Measurements from ENCODE around the gene GALNT18.

GALNT18 gene

GRCh38 chr11:11411401-11411985, 210.3 kb downstream of the GALNT18 start:
- no peak for DNase-seq (ENCODE audit: low read depth, low spot score)

- DNase-seq (ENCODE audit: low read depth, low spot score): no peak
Measured at GRCh38 chr11:11409901-11410300, 211.9 kb downstream of the GALNT18 start.

- DNase-seq (ENCODE audit: low read depth, low spot score): no peak
Measured at GRCh38 chr11:11409224-11409623, 212.6 kb downstream of the GALNT18 start.

- DNase-seq (ENCODE audit: low read depth, low spot score): no peak
Measured at GRCh38 chr11:11408436-11409221, 213.2 kb downstream of the GALNT18 start.

GRCh38 chr11:11407763-11408084, 214.1 kb downstream of the GALNT18 start:
- no peak for DNase-seq (ENCODE audit: low read depth, low spot score)

GRCh38 chr11:11407065-11407762, 214.6 kb downstream of the GALNT18 start:
- DNase-seq (ENCODE audit: low read depth, low spot score): no peak

- no peak for DNase-seq (ENCODE audit: low read depth, low spot score)
Measured at GRCh38 chr11:11406652-11407051, 215.2 kb downstream of the GALNT18 start.

GRCh38 chr11:11403763-11404725, 217.8 kb downstream of the GALNT18 start:
- DNase-seq (ENCODE audit: low read depth, low spot score): peak; percentile 94

GRCh38 chr11:11401960-11402535, 219.8 kb downstream of the GALNT18 start:
- no peak for DNase-seq (ENCODE audit: low read depth, low spot score)

GRCh38 chr11:11400635-11401232, 221.1 kb downstream of the GALNT18 start:
- DNase-seq (ENCODE audit: low read depth, low spot score): no peak

- no peak for DNase-seq (ENCODE audit: low read depth, low spot score)
Measured at GRCh38 chr11:11400121-11400520, 221.7 kb downstream of the GALNT18 start.

- DNase-seq (ENCODE audit: low read depth, low spot score): no peak
Measured at GRCh38 chr11:11397781-11398180, 224.0 kb downstream of the GALNT18 start.

GRCh38 chr11:11397036-11397415, 224.8 kb downstream of the GALNT18 start:
- peak; percentile 77 for DNase-seq (ENCODE audit: low read depth, low spot score)

- peak; percentile 92 for DNase-seq (ENCODE audit: low read depth, low spot score)
Measured at GRCh38 chr11:11396301-11397035, 225.3 kb downstream of the GALNT18 start.

GRCh38 chr11:11395126-11395525, 226.7 kb downstream of the GALNT18 start:
- no peak for DNase-seq (ENCODE audit: low read depth, low spot score)

GRCh38 chr11:11394241-11394640, 227.6 kb downstream of the GALNT18 start:
- no peak for DNase-seq (ENCODE audit: low read depth, low spot score)

- peak; percentile 93 for DNase-seq (ENCODE audit: low read depth, low spot score)
Measured at GRCh38 chr11:11391796-11392463, 229.9 kb downstream of the GALNT18 start.

- no peak for DNase-seq (ENCODE audit: low read depth, low spot score)
Measured at GRCh38 chr11:11391169-11391568, 230.6 kb downstream of the GALNT18 start.

- no peak for DNase-seq (ENCODE audit: low read depth, low spot score)
Measured at GRCh38 chr11:11390068-11390771, 231.6 kb downstream of the GALNT18 start.
